ENCODE data around the gene SMPD4. TPM values are rescaled to one million over a fixed set of nuclear protein-coding genes. Genes with fewer than 3 reads are reported as not detected.
A peak's percentile ranks its signal among the peaks of the same experiment; 100 is the strongest.
"Not testable (repeated sequence)": the region's sequence is repeated elsewhere in the genome, so short reads cannot be mapped to it uniquely, and the experiment has no call there.

The SMPD4 gene
- total RNA-seq, 1 donor = 31.0 TPM

DNA sequence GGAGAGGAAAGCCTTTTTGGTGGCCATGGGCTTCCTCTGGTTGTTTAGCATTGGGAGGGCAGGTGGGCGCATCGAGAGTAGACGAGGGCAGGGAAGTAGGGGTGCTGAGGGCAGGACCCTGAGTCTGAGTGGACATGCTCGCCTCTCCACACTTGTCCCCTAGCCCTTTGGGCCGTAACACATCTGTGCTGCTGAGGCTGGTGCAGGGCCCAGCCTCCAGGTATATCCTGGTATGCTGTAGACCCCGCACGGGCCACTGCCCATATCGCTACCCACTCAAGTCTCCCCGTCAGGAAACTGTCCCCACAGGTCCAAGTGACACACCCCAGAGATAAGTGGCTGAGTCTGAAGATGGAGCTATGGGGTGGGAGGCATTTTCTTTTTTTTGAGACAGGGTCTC lies 22.8 kb downstream of the SMPD4 start:
- no peak for DNase-seq (ENCODE audit: low read depth in 2 of 3, low spot score in 2 of 3)

DNA sequence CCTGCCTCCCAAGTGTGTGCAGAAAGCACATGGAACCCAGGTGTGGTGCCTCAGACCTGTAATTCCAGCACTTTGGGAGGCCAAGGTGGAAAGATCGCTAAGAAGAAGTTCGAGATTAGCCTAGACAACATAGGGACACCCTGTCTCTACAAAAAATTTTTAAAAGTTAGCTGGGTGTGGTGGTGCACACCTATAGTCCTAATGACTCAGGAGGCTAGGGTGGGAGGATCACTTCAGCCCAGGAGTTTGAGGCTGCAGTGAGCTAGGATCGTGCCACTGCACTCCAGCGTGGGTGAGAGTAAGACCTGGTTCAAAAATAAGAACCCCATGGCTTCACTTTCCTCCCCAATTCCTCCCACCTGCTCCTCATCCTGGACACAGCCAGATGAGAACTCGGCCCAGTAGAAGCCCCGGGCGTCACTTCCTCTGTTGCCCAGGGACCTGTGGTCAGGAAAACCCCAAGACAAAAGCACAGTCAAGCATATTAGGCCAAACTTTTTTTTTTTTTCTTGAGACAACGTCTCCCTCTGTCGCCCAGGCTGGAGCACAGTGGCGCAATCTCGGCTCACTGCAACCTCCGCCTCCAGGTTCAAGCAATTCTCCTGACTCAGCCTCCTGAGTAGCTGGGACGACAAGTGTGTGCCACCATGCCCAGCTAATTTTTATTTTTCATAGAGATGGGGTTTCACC lies 23.4 kb downstream of the SMPD4 start:
- DNase-seq (ENCODE audit: low read depth in 2 of 3, low spot score in 2 of 3) = peak in 2 of 3 donors; percentile 19 to 35

DNA sequence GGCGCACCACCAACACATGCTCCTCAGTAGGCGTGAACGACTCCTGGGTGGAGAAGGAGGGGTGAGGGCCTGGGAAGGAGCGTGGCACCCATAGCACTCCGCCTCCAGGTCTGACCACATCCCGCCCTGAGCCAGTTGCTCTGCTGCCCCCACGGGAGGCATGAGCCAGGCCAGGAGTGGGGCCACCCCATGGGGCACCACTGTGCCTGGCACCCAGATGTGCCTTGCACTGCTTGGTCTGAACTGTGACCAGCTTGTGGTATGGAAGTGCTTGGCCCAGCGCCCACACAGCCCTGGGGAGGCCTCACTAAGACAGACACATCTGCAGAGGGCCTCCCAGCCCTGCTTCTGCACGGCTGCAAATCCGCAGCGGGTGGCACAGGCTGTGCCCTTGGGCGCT lies 24.0 kb downstream of the SMPD4 start:
- DNase-seq (ENCODE audit: low read depth in 2 of 3, low spot score in 2 of 3) = not testable (repeated sequence)

DNA sequence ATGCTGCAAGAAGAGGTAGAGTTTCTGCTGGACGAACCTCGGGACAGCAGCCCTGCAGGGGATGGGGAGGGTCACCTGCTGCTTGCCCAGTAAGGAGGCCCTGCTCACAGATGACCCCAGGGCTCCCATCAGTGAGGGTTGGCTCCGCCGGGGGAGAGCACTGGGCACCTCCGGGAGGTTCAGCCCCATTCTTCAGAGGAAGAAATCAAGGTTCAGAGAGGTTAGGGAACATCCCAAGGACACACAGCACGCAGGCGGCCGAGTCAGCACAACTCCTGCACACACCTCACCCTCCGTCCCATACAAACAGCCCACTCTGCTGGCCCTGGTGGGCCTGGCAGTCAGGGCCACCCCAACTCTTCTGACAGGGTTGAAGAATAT lies 24.8 kb downstream of the SMPD4 start:
- no peak for DNase-seq (ENCODE audit: low read depth in 2 of 3, low spot score in 2 of 3)

DNA sequence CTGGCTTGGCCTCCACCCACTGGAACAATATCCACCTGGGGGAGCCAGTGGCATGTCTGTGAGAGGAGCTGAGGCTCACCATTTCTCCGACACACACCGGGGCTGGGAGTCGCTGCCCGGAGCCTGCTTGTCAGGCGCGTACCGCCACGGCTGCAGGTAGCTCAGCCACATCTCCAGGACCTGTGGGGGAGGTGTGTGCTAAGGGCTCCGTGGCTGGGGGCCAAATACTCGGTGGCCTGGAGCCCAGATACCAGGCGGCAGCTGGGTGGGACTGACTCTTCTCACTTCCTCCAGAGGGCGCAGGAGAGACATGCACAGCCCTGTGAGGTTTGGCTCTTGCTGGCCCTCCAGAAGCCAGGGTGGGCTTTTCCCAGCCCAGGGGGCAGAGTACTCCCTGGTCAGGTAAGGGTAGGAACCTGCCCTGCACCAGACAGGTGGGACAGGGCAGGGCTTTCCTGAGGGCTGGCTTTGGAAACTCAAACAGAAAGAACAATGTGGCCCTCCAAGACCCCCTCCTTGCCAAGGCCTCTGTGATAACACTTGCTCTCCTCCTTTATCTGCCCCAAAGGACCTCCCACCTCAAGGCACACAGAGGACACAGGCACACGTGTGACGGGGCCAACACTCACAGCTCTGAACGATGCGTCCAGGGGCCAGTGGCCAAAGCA lies 25.3 kb downstream of the SMPD4 start:
- peak in 2 of 3 donors; percentile 34 to 57 for DNase-seq (ENCODE audit: low read depth in 2 of 3, low spot score in 2 of 3)

DNA sequence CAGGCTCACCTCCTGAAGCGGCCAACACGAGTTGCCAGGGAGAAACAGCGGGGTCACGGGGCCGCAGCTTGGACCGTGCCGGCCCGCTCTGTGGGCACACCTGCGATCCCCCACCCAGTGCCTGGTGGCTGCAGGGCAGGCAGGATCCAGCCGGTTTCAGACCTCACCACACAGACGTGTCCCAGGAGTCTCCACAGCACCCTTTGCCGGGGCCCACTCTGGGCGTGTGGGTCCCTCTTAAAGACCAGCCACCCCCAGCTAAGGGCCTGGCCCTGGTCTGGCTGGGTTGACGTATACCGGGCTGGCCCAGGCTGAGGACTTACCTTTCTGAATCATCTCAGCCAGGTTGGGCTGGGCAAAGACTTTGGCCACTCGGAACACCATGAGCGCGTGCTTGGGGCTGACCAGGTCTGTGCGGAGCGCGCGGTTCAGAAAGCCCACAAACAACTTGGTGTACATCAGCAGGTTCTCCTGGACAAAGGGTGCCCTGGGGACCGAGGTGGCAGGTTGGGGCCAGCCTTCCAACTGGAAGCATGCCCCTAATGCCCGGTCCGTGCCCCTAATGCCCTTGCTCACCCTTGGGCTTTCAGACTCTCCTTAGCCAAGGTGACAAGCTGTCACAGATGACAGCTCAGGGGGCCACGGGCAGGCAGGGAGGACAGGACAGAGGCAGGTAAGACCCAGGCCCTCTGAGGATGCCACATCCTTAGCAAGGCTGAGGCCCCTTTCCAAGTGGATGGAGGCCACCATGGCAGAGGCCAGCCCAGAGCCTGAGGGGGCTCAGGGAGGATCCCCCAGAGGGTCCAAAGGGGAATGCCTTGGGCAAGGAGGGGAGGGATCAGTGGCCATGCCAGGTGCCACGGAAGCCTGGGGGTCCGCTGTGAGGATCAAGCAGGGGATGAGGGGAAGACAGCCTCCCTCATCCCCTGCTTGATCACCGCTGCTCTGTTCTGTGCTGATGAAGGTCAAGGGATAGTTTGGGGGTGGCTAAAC lies 26.3 kb downstream of the SMPD4 start:
- no peak for DNase-seq (ENCODE audit: low read depth in 2 of 3, low spot score in 2 of 3)

DNA sequence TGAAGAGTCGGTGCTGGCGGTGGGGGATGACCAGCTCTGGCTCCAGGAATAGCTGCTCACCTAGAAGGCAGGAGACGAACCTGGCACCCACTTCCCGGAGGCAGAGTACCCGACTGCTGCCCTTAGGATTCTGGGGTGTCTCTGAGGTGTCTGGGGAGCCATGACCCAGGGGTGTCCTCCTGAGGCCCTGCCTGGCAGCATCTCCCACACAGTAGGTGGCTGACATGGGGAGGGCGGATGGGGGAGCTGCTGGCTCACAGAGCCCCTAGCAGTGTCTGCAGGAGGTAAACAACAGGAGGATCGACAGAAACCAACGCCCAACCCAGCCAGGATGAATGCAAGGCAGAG lies 27.0 kb downstream of the SMPD4 start:
- DNase-seq (ENCODE audit: low read depth in 2 of 3, low spot score in 2 of 3) = not testable (repeated sequence)

DNA sequence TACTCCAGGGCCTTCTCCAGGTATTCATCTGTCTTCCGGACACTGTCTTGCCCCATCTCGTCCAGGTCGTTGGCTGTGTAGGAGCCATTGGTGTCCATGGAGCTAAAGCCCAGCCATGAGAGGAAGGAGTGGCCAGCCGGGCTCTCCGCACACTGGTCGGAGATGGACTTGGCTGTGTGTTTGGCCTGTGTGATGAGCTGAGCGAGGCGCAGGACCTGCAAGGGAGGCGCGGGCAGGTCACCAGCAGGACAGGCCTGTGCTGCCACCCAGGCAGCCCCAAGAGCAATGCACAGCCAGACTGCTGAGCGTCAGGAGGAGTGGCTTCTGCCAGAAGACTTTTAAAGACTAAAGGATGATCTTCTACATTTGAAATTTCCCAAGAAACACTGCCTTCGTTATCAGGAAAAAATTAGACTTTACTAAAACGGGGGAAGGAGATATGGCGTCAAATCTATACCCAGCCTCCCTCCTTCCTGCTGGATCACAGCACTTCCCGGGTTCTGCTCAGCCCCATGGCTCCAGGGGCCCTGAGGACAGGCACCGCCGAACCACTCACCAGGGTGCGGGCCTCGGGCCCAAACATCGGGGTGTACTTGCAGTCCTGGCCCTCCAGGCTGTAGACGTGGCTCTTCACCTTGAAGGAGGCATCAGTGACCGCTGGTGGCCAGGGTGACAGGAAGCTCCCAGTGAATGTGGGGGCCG lies 27.5 kb downstream of the SMPD4 start:
- DNase-seq (ENCODE audit: low read depth in 2 of 3, low spot score in 2 of 3) = not testable (repeated sequence)

DNA sequence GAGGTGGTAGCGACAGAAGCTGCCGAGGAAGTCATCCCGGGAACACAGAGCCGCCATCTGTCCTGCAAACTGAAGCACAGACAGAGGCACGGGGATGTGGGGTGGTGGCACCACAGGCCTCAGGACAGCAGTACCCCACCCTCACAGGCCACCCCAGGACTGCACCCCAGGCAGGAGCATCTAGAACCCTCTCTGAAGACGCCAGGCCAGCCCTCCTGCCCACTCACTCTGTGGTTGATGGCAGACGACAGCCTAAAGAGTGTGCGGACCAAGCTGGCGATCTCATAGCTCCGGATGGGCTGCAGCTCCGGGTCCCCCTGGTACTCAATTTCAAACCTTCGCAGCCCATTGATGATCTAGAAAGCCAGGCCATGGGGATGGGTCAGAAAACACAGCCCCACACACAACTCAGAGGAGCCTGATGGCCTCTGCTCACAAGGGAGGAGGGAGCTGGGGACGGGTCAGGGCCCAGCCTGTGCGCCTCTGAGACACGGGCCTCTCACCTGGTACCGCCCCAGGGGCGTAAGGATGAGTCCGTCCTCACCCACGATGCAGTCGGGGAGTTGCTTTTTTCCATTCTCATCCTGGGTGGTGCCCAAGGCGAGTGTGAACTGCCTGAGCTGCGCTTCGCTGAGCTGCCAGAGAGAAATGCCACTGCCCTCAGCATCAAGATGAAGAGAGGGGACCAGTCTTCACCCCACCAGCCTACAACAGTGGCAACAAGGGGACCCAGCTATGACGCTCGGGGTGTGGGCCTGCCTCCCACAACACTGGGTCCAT lies 28.4 kb downstream of the SMPD4 start:
- no peak for DNase-seq (ENCODE audit: low read depth in 2 of 3, low spot score in 2 of 3)

DNA sequence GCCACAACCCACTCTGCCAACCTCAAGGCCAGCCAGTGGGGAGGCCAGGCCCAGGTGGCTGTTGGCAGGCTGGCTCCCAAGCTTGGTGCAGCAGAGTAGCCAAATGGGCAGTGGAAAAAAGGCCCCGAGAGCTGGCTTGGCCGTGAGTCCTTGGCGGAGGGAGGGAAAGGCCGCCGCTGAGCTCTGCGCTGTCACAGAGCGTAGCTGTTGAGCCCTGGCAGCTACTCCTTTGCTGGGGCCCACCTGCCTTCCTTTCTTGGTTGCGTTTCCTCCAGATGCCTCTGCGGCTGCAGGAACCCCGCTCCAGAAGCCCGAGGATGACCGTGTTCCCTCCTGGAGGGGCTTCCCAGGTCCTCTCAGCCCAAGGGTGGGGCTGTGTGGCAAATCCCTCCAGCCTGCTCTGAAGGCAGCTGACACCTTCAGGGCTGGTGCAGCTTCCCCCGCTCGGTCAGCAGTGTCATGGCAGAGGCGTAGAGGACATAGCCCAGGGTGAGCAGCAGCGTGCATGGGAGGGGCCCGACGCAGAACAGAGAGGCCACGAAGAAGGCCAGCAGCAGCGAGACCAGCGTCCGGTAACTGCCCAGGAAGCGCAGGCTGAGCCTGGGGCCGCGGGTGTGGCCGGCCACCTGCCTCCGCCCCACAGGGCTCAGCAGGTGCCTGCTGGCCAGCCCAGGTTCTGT lies 29.1 kb downstream of the SMPD4 start:
- DNase-seq (ENCODE audit: low read depth in 2 of 3, low spot score in 2 of 3) = not testable (repeated sequence)

DNA sequence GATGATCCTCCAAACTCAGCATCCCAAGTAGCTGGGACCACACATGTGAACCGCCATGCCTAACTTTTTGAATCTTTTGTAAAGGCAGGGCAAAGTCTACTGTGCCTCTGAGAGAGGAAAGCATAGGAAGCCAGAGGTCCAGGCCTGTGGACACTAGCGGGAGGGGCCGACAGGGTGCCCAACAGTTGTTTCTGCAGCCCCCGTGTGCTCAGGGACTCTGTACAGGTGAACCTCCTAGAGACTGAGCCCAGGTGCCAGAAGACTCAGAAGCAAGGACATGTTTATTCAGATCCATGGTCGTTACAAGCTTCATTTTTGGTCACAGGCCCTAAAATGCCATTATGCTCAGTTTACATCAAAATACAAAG lies 30.3 kb downstream of the SMPD4 start:
- DNase-seq (ENCODE audit: low read depth in 2 of 3, low spot score in 2 of 3) = not testable (repeated sequence)

DNA sequence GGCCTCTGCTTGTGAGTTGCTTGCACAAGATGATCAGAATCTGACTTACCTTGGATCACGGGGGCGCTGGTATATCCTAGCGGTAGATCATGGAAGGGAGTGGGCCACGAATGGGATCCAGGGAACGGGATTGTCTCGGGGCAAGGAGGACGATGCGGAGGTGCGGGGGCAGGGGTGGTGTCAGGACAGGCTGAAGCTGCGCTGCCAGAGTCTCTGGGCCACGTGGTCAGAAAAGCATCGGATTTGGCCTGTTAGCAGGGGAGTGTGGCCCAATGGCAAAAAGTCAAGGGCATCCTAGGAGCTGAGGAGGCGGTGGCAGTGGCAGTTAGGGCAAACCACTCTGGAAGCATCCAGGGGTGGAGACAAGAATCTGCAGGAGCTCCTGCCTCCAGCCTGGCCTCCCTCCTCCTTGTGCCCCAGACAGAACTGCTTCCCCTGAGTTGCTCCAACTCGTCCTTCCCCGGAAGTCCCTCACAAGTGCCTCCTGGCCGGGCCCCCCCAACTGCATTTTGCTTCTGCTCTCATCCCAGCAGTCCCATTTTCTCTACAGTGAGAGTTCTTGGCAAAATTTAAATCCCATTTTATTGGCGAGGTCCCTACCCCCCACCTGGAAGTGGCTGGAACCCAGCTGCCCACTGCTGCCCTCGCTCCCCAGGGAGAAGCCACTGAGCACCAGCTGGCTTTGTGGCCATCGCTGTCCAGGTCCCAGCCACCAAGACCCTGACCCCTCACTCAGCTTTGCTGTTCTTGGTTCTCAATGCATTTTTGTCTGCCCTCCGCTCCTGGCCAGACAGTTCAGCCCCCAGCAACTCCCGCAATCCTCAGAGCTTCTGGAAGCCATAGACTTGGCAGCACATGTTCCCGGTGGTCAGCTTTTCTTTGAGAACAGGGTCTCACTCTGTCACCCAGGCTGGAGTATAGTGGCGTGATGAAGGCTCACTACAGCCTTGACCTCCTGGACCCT lies 30.9 kb downstream of the SMPD4 start:
- no peak for DNase-seq (ENCODE audit: low read depth in 2 of 3, low spot score in 2 of 3)

DNA sequence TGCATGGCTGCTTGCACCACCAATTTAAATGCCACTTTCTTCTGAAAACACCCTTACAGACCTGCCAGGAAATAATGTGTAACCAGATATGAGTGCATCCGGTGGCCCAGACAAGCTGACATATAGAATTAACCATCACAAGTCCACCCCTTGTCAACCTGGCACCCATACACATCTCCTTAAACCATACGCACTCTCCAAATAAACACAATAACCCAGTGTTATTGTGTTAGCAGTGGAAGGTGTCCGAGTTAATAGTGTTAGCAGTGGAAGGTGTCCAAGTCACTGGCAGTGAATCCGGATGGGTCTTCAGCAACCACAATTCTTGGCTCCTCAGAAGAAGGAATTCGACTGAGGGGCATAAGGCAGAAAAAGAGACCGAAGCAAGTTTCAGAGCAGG lies 32.9 kb downstream of the SMPD4 start:
- DNase-seq (ENCODE audit: low read depth in 2 of 3, low spot score in 2 of 3) = not testable (repeated sequence)

DNA sequence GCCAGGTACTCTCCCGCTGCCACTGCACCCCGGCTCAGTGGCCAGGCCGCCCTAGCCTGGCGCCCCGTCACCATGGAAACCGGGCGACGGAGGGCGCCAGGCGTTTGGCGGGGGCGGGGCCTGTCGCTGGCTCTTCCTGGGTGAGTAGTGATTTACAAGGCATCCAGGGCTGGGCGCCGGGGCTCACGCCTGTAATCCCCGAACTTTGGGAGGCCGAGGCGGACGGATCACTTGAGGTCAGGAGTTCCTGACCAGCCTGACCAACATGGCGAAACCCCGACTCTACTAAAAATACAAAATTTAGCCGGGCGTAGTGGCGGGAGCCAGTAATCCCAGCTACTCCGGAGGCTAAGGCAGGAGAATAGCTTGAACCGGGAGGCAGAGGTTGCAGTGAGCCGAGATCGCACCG lies 36.4 kb downstream of the SMPD4 start, which contains the start of gene CCDC74B:
Gene CCDC74B, minus strand, starts transcription at position 107 of the 409 bp plus-strand sequence. CDS start 116 bp downstream, outside the sequence.
- not testable (repeated sequence) for DNase-seq (ENCODE audit: low read depth in 2 of 3, low spot score in 2 of 3)

DNA sequence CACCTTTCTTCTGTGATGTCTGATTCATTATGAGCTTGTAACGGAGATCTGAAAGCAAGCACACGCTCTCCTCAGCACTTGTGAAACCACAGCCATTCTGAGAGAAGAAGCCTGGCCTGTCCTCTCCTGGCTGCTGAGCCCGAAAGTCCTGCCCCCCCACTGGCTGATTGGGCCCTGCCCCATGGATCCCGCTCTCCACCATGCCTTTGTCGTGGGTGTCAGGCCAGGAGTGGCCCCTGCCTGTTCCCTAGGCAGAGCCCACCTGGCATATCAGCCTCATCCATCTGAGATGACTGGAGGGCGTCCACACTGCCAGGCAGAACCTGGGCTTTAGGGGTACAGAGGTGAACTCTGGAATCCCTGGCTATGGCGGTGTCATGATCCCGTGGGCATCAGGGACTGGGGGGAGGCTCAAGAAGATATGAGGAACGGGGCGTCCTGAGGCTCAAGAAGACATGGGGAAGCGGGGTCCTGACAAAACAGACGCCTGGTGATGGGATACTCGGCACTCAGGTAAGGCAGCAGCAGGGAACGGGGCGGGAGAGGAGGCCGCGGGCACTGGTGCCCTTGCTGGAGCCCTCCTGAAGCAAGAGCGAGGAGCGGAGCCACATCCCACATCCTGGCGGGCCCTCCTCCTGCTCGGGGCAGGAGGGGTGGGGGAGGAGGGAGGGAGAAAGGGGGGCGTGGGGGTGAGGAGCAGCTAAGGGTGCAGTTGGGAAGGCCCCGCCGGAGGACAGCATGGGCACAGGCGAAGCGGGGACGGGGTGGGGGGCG lies 37.9 kb downstream of the SMPD4 start:
- DNase-seq (ENCODE audit: low read depth in 2 of 3, low spot score in 2 of 3) = not testable (repeated sequence)

DNA sequence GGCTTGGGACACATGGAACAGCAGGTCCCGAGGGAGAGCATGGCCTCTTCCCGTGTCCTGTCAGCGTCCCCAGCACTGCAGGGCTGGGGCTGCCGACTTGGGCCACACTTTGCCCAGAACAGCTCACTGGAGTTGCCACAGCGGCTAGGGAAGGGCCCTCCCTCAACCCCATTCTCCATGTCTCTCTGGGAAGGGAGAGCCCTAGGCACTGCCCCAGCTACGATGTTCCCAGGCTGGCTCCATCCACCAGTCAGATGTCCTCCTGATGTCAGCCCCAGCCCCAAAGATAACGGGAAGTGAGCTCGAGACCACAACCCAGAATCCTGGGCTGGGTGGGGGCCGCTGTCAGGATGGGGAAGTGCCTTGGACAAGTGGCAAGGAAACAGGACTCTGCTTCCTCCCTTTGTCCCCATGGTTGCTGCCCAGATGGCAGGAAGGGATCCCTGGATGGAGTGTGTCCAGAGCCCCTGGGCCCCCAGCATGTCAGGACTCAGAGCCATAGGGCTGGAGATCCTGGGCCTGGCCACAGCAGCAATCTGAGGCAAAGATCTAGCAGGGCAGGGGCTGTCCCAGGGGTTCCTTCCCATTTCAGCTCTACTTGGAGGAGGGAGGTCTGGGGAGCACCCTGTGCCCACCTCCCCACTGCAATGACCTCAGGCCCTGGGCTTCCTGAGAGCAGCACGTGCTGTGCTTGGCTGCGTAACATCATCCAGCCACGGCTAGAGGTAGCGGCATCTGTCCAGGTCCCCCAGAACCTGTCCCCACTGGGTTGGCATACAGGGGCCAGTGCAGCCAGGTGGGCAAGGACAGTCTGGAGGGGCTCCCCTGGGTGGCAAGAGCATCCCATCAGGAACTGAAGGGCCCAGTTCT lies 38.8 kb downstream of the SMPD4 start:
- not testable (repeated sequence) for DNase-seq (ENCODE audit: low read depth in 2 of 3, low spot score in 2 of 3)

All from hematopoietic multipotent progenitor cell (in vitro differentiated cells).